HL-60 (cell line): ENCODE measurements around the gene PHC2.

Source experiments
- CTCF ChIP-seq: IDR thresholded peaks from one replicate; pipeline ENCODE4 v1.5.1; 2011; ENCODE audit warnings: low read length, control low read depth, inconsistent platforms; ENCODE audit not compliant: insufficient read depth
- GABPA ChIP-seq: IDR thresholded peaks from 2 replicates; pipeline ENCODE4 v1.6.1; 2012; ENCODE audit warnings: low read depth
- POLR2AphosphoS5 ChIP-seq: IDR thresholded peaks from 2 replicates; pipeline ENCODE4 v1.6.1; 2012; ENCODE audit warnings: low read depth
- REST ChIP-seq: IDR thresholded peaks from 2 replicates; pipeline ENCODE4 v1.6.1; 2012; ENCODE audit warnings: low read depth; ENCODE audit not compliant: insufficient replicate concordance
- SPI1 ChIP-seq: IDR thresholded peaks from 2 replicates; pipeline ENCODE4 v1.6.1; 2012; ENCODE audit warnings: low read depth, mild to moderate bottlenecking, borderline replicate concordance

GRCh38 chr1:33460144-33460543 lies 29.2 kb upstream of the PHC2 start:
- TF ChIP-seq CTCF = no peak
- no peak for TF ChIP-seq GABPA
- no peak for TF ChIP-seq POLR2AphosphoS5
- TF ChIP-seq REST = no peak
- no peak for TF ChIP-seq SPI1
